ENCODE results near the gene C1R. TPM values are rescaled to one million over a fixed set of nuclear protein-coding genes. Genes with fewer than 3 reads are reported as not detected.

Gene C1R
- total RNA-seq, 1 experiment from 2014 or later = 13.1 TPM

GRCh38 chr12:7092986-7093460, 778 bp upstream of the C1R start:
- Mint-ChIP-seq H3K27ac (ENCODE audit: low read depth, unreplicated experiment) (peak overlapping the region; percentile 93), H3K36me3 (ENCODE audit: insufficient read depth, unreplicated experiment) (peaks cover 48% of the 10 kb centered on the region), H3K9me3 (ENCODE audit: unreplicated experiment) (no peaks in the 10 kb centered on the region), H3K27me3 (ENCODE audit: insufficient read depth, unreplicated experiment) (no peaks in the 10 kb centered on the region), H3K4me3 (ENCODE audit: unreplicated experiment) (peak overlapping the region; percentile 79), H3K4me1 (ENCODE audit: insufficient read depth, unreplicated experiment) (peaks cover 26% of the 10 kb centered on the region)
- no peak for DNase-seq (ENCODE audit: unreplicated experiment)
- intact Hi-C loops (cut with micrococcal nuclease) = loop anchor here (1.0 to 5.0 kb wide), 5 partner anchors 16 to 149 kb away; partner anchors contain the start of genes C12orf57, C1RL, C1S and EMG1
- no peak for TF ChIP-seq CTCF (IDR thresholded peaks at IDR 0.05; ENCODE audit: unreplicated experiment)
- no TSS peak for BruUV-seq (replicated peaks)
- CTCF ChIA-PET = interaction anchor here (0.6 to 10.6 kb wide), 21 partner anchors 10 to 147 kb away, joined by 3 to 116 read pairs (median 4); partner anchors contain the start of genes C1RL and C1S
- POLR2A ChIA-PET = interaction anchor here (0.8 to 9.4 kb wide), 12 partner anchors 12 to 148 kb away, joined by 3 to 96 read pairs (median 5); partner anchors contain the start of genes C1RL and C1S

DNA sequence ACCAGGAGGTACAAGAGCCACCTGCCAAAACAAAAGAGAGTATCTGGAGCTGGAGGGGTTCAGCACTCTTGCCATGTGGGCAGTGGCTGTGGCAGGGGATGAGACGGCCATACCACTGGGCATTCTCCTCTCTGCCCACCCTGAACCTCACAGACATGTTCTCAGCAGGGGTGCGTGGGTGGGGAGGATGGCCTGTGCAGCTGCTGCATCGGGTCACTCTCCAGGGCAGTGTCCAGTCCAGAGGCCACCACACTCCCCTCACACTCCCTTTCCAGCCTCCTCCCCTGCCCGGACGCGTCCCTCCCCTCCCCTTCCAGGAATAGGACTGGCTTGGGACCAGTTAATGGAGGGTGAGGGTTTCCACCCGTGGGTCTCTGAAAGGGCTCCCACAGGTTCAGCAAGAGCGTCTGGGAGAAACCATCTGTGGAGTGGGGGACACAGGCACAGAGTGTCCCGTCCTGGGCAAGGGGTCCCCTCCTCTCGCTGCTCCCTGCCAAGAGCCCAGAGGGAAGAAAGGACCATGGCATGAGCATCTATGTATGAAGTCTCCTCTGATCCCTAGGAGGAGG, 501 bp downstream of the C1R start:
- CTCF ChIA-PET = interaction anchor here (0.6 to 10.6 kb wide), 15 partner anchors 11 to 147 kb away, joined by 3 to 116 read pairs (median 8); partner anchors contain the start of genes C1RL and C1S

GRCh38 chr12:7091171-7091570, 1.1 kb downstream of the C1R start:
- DNase-seq (ENCODE audit: unreplicated experiment) = no peak
- CTCF ChIA-PET = interaction anchor here (0.6 to 10.6 kb wide), 12 partner anchors 10 to 146 kb away, joined by 3 to 116 read pairs (median 6); partner anchors contain the start of genes C1RL and C1S
- no peaks in the 10 kb centered on the region for H3K27me3 Mint-ChIP-seq (ENCODE audit: insufficient read depth, unreplicated experiment)
- H3K4me3 Mint-ChIP-seq (ENCODE audit: unreplicated experiment) = peak overlapping the region; percentile 79
- no peak for TF ChIP-seq CTCF (IDR thresholded peaks at IDR 0.05; ENCODE audit: unreplicated experiment)
- no TSS peak for BruUV-seq (replicated peaks)
- peak overlapping the region; percentile 93 for H3K27ac Mint-ChIP-seq (ENCODE audit: low read depth, unreplicated experiment)
- no peaks in the 10 kb centered on the region for H3K9me3 Mint-ChIP-seq (ENCODE audit: unreplicated experiment)
- POLR2A ChIA-PET = interaction anchor here (0.6 to 9.4 kb wide), 9 partner anchors 12 to 277 kb away, joined by 3 to 96 read pairs (median 6); partner anchors contain the start of genes C1RL, C1S and LPCAT3
- peaks cover 26% of the 10 kb centered on the region for H3K4me1 Mint-ChIP-seq (ENCODE audit: insufficient read depth, unreplicated experiment)
- peaks cover 37% of the 10 kb centered on the region for H3K36me3 Mint-ChIP-seq (ENCODE audit: insufficient read depth, unreplicated experiment)
- intact Hi-C loops (cut with micrococcal nuclease) = loop anchor here (5.0 kb wide), 1 partner anchor 119 kb away; the partner anchor contains the start of genes EMG1 and PHB2

More for the DNA sequence above, 501 bp downstream of the C1R start:
- Mint-ChIP-seq H3K4me1 (ENCODE audit: insufficient read depth, unreplicated experiment) (peaks cover 26% of the 10 kb centered on the region), H3K27ac (ENCODE audit: low read depth, unreplicated experiment) (peak overlapping the region; percentile 93), H3K9me3 (ENCODE audit: unreplicated experiment) (no peaks in the 10 kb centered on the region), H3K36me3 (ENCODE audit: insufficient read depth, unreplicated experiment) (peaks cover 37% of the 10 kb centered on the region), H3K27me3 (ENCODE audit: insufficient read depth, unreplicated experiment) (no peaks in the 10 kb centered on the region), H3K4me3 (ENCODE audit: unreplicated experiment) (peak overlapping the region; percentile 79)
- no peak for TF ChIP-seq CTCF (IDR thresholded peaks at IDR 0.05; ENCODE audit: unreplicated experiment)
- POLR2A ChIA-PET = interaction anchor here (0.6 to 9.4 kb wide), 16 partner anchors 12 to 363 kb away, joined by 3 to 96 read pairs (median 6); partner anchors contain the start of genes C1RL, C1S and LPCAT3
- no TSS peak for BruUV-seq (replicated peaks)
- no peak for DNase-seq (ENCODE audit: unreplicated experiment)
- intact Hi-C loops (cut with micrococcal nuclease) = loop anchor here (1.0 to 5.0 kb wide), 5 partner anchors 18 to 147 kb away; partner anchors contain the start of genes C12orf57, C1RL, C1S and EMG1
